Fibroblast of lung (primary cell): ENCODE data around the gene MLC1. TPM values are rescaled to one million over a fixed set of nuclear protein-coding genes. Genes with fewer than 3 reads are reported as not detected.

Source experiments
- DNase-seq, 2 donors: peaks; one replicate each; pipeline versions ENCODE4 v3.0.0 to v3.0.0-alpha.2; 2010; ENCODE audit warnings: low read depth in 2 of 2
- H2AFZ ChIP-seq: 2 replicates; pipeline ENCODE4 v1.5.1; 2012; ENCODE audit warnings: low read length, control low read depth, inconsistent platforms
- H3K27ac ChIP-seq: 2 replicates; pipeline ENCODE4 v1.5.1; 2011; ENCODE audit warnings: low read length, control low read depth; ENCODE audit not compliant: insufficient read depth
- H3K27me3 ChIP-seq: 2 replicates; pipeline ENCODE4 v1.5.1; 2011; ENCODE audit warnings: mild to moderate bottlenecking, low read length; ENCODE audit not compliant: control insufficient read depth, insufficient read depth
- H3K36me3 ChIP-seq: 2 replicates; pipeline ENCODE4 v1.5.1; 2011; ENCODE audit warnings: low read length; ENCODE audit not compliant: control insufficient read depth, insufficient read depth
- H3K4me1 ChIP-seq: 2 replicates; pipeline ENCODE4 v1.5.1; 2011; ENCODE audit warnings: low read length; ENCODE audit not compliant: control insufficient read depth, insufficient read depth; ENCODE audit errors: extremely low read depth
- H3K4me2 ChIP-seq: 2 replicates; pipeline ENCODE4 v1.5.1; 2011; ENCODE audit warnings: low read length, control low read depth; ENCODE audit not compliant: insufficient read depth; ENCODE audit errors: extremely low read depth
- H3K4me3 ChIP-seq, 4 experiments: fragments of 200-600 bp in 1 of 4; sonication (generic) in 1 of 4; replicated peaks in 1 of 4; 2 replicates each; pipeline ENCODE4 v1.5.1; 2011 to 2016; ENCODE audit warnings: low read length in 4 of 4, low read depth in 3 of 4, mild to moderate bottlenecking in 3 of 4, control low read depth in 2 of 4, inconsistent platforms in 1 of 4, mixed read lengths in 1 of 4; ENCODE audit not compliant: insufficient read depth in 1 of 4; ENCODE audit errors: control extremely low read depth in 1 of 4
- H3K79me2 ChIP-seq: 2 replicates; pipeline ENCODE4 v1.5.1; 2012; ENCODE audit warnings: mild to moderate bottlenecking, low read length, inconsistent platforms; ENCODE audit not compliant: control insufficient read depth, insufficient read depth
- H3K9ac ChIP-seq: 2 replicates; pipeline ENCODE4 v1.5.1; 2011; ENCODE audit warnings: mild to moderate bottlenecking, low read length, control low read depth; ENCODE audit not compliant: insufficient read depth
- H3K9me3 ChIP-seq: 2 replicates; pipeline ENCODE4 v1.5.1; 2012; ENCODE audit warnings: low read depth, low read length; ENCODE audit not compliant: control insufficient read depth, insufficient read depth
- H4K20me1 ChIP-seq: 2 replicates; pipeline ENCODE4 v1.5.1; 2011; ENCODE audit warnings: low read length; ENCODE audit not compliant: control insufficient read depth, insufficient read depth; ENCODE audit errors: extremely low read depth
- EZH2 ChIP-seq: IDR thresholded peaks from 2 replicates; pipeline ENCODE4 v1.5.1; 2012; ENCODE audit warnings: low read length, control low read depth, mild to moderate bottlenecking; ENCODE audit errors: missing control alignments
- polyA plus RNA-seq, 2 donors: library from polyadenylated mRNA; depleted of rRNA in 1 of 2; stranded (reverse) in 1 of 2; unstranded in 1 of 2; fragments of >200 nt; gene quantifications; 2 replicates each; pipeline ENCODE4 v1.2.1, GENCODE V29; 2011 to 2012; ENCODE audit warnings: missing spikeins in 1 of 2
- total RNA-seq: library from RNA; depleted of rRNA; stranded (reverse); fragments of >200 nt; gene quantifications from 2 replicates; pipeline ENCODE4 v1.2.1, GENCODE V29; 2014
- TF ChIP-seq, protein P1 (sequence below), 2 donors: IDR thresholded peaks in 1 of 2; conservative IDR thresholded peaks in 1 of 2; 1 replicate in 1 of 2; 2 replicates in 1 of 2; pipeline ENCODE4 v1.5.1; 2011 to 2012; ENCODE audit warnings: low read length in 2 of 2, control low read depth in 1 of 2, inconsistent platforms in 1 of 2, low read depth in 1 of 2, mild to moderate bottlenecking in 1 of 2

Gene MLC1
- total and polyA plus RNA-seq, 2 donors (not counting 1 experiment from before 2014, with no cell fraction given) = under 0.01 TPM; not detected in 1

DNA sequence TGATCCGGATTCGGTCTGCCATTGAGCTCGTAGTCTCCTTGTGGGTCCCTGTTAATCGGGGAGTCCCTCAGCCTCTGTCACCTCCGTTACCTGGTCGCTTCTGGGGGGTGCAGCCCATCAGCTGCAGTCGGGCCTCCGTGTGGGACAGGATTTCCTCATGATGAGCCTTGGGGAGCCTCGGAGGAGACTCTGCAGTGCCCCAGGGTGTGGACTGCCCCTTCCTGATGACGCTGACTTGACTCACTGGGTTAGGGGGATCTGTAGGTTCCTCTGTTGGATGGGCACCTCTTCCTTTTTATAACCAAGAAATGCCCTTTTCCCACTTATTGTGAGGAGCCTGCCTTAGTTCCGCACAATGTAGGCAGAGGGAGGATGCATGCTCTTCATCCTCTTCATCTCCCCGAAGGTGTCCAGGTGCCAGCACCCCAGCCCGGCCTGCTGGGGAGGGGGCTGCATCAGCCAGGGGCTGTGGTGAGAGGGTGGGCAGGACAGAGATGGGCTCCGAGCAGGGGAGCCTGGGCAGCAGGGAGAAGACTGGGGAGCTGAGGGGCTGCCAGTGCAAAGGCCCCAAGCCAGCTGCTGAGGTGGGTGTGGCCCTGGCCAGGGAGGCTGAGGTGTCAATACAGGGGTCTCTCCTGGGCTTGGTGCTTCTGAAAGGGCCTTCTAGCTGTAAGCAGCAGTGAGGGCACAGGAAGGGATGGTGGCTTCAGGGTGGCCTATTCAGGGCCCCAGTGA, 13.6 kb downstream of the MLC1 start:
- no peak for DNase-seq
- TF ChIP-seq, protein P1, sequence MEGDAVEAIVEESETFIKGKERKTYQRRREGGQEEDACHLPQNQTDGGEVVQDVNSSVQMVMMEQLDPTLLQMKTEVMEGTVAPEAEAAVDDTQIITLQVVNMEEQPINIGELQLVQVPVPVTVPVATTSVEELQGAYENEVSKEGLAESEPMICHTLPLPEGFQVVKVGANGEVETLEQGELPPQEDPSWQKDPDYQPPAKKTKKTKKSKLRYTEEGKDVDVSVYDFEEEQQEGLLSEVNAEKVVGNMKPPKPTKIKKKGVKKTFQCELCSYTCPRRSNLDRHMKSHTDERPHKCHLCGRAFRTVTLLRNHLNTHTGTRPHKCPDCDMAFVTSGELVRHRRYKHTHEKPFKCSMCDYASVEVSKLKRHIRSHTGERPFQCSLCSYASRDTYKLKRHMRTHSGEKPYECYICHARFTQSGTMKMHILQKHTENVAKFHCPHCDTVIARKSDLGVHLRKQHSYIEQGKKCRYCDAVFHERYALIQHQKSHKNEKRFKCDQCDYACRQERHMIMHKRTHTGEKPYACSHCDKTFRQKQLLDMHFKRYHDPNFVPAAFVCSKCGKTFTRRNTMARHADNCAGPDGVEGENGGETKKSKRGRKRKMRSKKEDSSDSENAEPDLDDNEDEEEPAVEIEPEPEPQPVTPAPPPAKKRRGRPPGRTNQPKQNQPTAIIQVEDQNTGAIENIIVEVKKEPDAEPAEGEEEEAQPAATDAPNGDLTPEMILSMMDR (conservative IDR thresholded peaks at IDR 0.05 in 1 of 2, IDR thresholded peaks at IDR 0.05 in 1 of 2; ENCODE audit: low read depth in 1 of 2, low read length in 2 of 2) = no peak
- TF ChIP-seq EZH2 = no peak

DNA sequence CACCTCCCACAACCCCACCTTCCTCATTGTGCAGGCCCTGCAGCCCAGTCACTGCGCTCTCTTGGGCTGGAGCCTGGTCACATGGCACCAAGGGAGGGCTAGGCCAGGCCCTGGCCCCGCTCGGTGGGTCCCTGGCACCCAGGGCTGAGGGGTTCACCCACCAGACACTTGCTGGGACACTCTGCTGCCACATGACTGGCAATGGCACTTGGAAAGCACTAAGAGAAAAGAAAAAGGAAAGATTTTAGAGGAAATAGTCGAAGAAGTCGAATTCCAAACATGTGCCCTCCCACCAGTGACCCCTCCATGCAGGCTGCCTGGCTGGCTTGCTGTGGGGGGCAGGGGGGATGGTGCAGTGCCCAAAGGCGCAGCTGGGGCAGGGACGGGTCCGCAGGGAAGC, 14.9 kb downstream of the MLC1 start:
- H3K4me3 ChIP-seq = no peak overlapping the region
- no peak overlapping the region for H3K4me2 ChIP-seq
- no peaks in the 10 kb centered on the region for H4K20me1 ChIP-seq
- no peaks in the 10 kb centered on the region for H3K4me1 ChIP-seq
- H3K27me3 ChIP-seq = no peaks in the 10 kb centered on the region
- H3K79me2 ChIP-seq = no peaks in the 10 kb centered on the region
- no peak for DNase-seq
- TF ChIP-seq, protein P1 (conservative IDR thresholded peaks at IDR 0.05 in 1 of 2, IDR thresholded peaks at IDR 0.05 in 1 of 2; ENCODE audit: low read depth in 1 of 2, low read length in 2 of 2) = no peak
- no peak for TF ChIP-seq EZH2
- no peaks in the 10 kb centered on the region for H3K9me3 ChIP-seq
- no peak overlapping the region for H3K27ac ChIP-seq
- no peaks in the 10 kb centered on the region for H3K36me3 ChIP-seq
- H2AFZ ChIP-seq = no peak overlapping the region
- no peak overlapping the region for H3K9ac ChIP-seq

More for the DNA sequence above, 13.6 kb downstream of the MLC1 start:
- Histone ChIP-seq H3K4me2 (no peak overlapping the region), H3K4me1 (no peaks in the 10 kb centered on the region), H3K9ac (no peak overlapping the region), H4K20me1 (no peaks in the 10 kb centered on the region), H3K4me3 (no peak overlapping the region), H3K79me2 (no peaks in the 10 kb centered on the region), H2AFZ (no peak overlapping the region), H3K27ac (no peak overlapping the region), H3K27me3 (no peaks in the 10 kb centered on the region), H3K9me3 (no peaks in the 10 kb centered on the region), H3K36me3 (no peaks in the 10 kb centered on the region)

DNA sequence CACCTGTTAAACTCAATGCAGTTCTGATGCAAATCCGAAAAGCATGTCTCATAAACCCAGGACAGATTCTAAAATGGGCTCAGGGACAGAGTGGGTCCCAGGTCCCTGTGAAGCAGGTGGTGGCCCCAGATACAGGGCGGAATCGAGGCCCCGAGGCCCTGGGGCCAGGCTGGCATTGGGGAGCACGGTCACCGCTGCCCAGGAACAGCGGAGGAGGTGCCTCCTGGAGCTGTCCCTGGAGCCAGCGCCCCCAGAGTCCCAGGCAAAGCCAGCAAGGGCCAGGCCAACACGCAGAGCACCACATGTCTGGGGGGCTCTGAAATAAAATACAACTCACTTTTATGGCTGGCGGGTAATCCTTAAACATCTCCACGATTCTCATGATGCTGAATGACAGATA, 17.1 kb downstream of the MLC1 start:
- TF ChIP-seq, protein P1 (conservative IDR thresholded peaks at IDR 0.05 in 1 of 2, IDR thresholded peaks at IDR 0.05 in 1 of 2; ENCODE audit: low read depth in 1 of 2, low read length in 2 of 2) = no peak
- no peak for TF ChIP-seq EZH2
- Histone ChIP-seq H3K4me2 (no peak overlapping the region), H2AFZ (no peak overlapping the region), H3K4me1 (no peaks in the 10 kb centered on the region), H3K27me3 (no peaks in the 10 kb centered on the region), H3K27ac (no peak overlapping the region), H3K79me2 (no peaks in the 10 kb centered on the region), H4K20me1 (no peaks in the 10 kb centered on the region), H3K36me3 (no peaks in the 10 kb centered on the region), H3K9me3 (no peaks in the 10 kb centered on the region), H3K4me3 (no peak overlapping the region), H3K9ac (no peak overlapping the region)
- no peak for DNase-seq
